H1 (cell line): ENCODE results near the gene P3H2. TPM values are rescaled to one million over a fixed set of nuclear protein-coding genes. Genes with fewer than 3 reads are reported as not detected.
"Not testable (repeated sequence)": the region's sequence is repeated elsewhere in the genome, so short reads cannot be mapped to it uniquely, and the experiment has no call there.

Experiments
- CTCF ChIA-PET: fragments of 300-600 bp; sonication (Branson Sonifier 250); formaldehyde crosslinking; loops from one replicate; lab custom pipeline; 2021; ENCODE audit not compliant: partially characterized antibody; lab: Charles Lee
- POLR2A ChIA-PET: fragments of 300-600 bp; sonication (Branson Sonifier 250); formaldehyde crosslinking; loops from one replicate; lab custom pipeline; 2021; ENCODE audit warnings: inconsistent platforms; ENCODE audit not compliant: partially characterized antibody; lab: Charles Lee
- DNase-seq, 2 experiments: peaks; one replicate each; pipeline versions ENCODE4 v3.0.0 to v3.0.0-alpha.2; 2010 to 2022; ENCODE audit warnings: low spot score in 2 of 2, low read depth in 1 of 2, mixed read lengths in 1 of 2
- FAIRE-seq: peaks from 2 replicates; lab custom pipeline; 2011; peaks lifted over from hg19 to GRCh38; lab: Jason Lieb, UNC
- H2AFZ ChIP-seq: 2 replicates; pipeline ENCODE4 v1.8.1; 2012; ENCODE audit warnings: low read length, inconsistent platforms
- H2AK5ac ChIP-seq: 2 replicates; pipeline ENCODE4 v1.6.1; 2013; ENCODE audit warnings: low read depth, low read length
- H2BK120ac ChIP-seq: replicated peaks from 2 replicates; pipeline ENCODE3; 2013; ENCODE audit warnings: low read depth, low read length, inconsistent platforms
- H2BK12ac ChIP-seq: 2 replicates; pipeline ENCODE4 v1.6.1; 2013; ENCODE audit warnings: low read depth, low read length
- H2BK15ac ChIP-seq: 2 replicates; pipeline ENCODE4 v1.6.1; 2013; ENCODE audit warnings: low read length
- H2BK20ac ChIP-seq: 2 replicates; pipeline ENCODE4 v1.6.1; 2013; ENCODE audit warnings: low read length
- H2BK5ac ChIP-seq: 2 replicates; pipeline ENCODE4 v1.6.1; 2013; ENCODE audit warnings: low read depth, low read length
- H3K14ac ChIP-seq: 2 replicates; pipeline ENCODE4 v1.6.1; 2013; ENCODE audit warnings: inconsistent platforms; ENCODE audit not compliant: insufficient read length
- H3K18ac ChIP-seq: 2 replicates; pipeline ENCODE4 v1.6.1; 2013; ENCODE audit warnings: low read length; ENCODE audit errors: extremely low read depth
- H3K23ac ChIP-seq: 2 replicates; pipeline ENCODE4 v1.6.1; 2013; ENCODE audit warnings: inconsistent platforms; ENCODE audit not compliant: insufficient read length
- H3K23me2 ChIP-seq: 2 replicates; pipeline ENCODE4 v1.6.1; 2013; ENCODE audit warnings: low read depth, low read length
- H3K27ac ChIP-seq: 2 replicates; pipeline ENCODE4 v1.6.1; 2011; ENCODE audit warnings: low read depth, low read length, inconsistent platforms
- H3K27me3 ChIP-seq, 4 experiments: replicated peaks in 1 of 4; 1 replicate in 1 of 4; 2 replicates in 3 of 4; pipeline versions ENCODE4 v1.6.1 to v1.8.1; 2011 to 2013; ENCODE audit warnings: low read length in 3 of 4, mild to moderate bottlenecking in 3 of 4, inconsistent platforms in 2 of 4, mixed read lengths in 2 of 4, moderate library complexity in 1 of 4; ENCODE audit not compliant: control insufficient read depth in 3 of 4, insufficient read depth in 3 of 4; ENCODE audit errors: extremely low read depth in 1 of 4
- H3K36me3 ChIP-seq, 4 experiments: 2 replicates each; pipeline versions ENCODE4 v1.6.1 to v1.8.1; 2011 to 2013; ENCODE audit warnings: mild to moderate bottlenecking in 4 of 4, low read length in 3 of 4, moderate library complexity in 2 of 4, control low read depth in 1 of 4, inconsistent platforms in 1 of 4; ENCODE audit not compliant: insufficient read depth in 4 of 4, control insufficient read depth in 2 of 4
- H3K4ac ChIP-seq: replicated peaks from 2 replicates; pipeline ENCODE3; 2013; ENCODE audit warnings: low read length, low read depth, mixed read lengths, inconsistent platforms; ENCODE audit not compliant: insufficient read length
- H3K4me1 ChIP-seq, 4 experiments: replicated peaks in 1 of 4; 1 replicate in 1 of 4; 2 replicates in 3 of 4; pipeline versions ENCODE4 v1.6.1 to v1.8.1; 2011 to 2013; ENCODE audit warnings: low read length in 3 of 4, inconsistent platforms in 2 of 4, mixed read lengths in 1 of 4; ENCODE audit not compliant: insufficient read depth in 4 of 4, control insufficient read depth in 3 of 4
- H3K4me2 ChIP-seq, 2 experiments: 2 replicates each; pipeline versions ENCODE4 v1.6.1 to v1.8.1; 2011 to 2013; ENCODE audit warnings: low read depth in 2 of 2, low read length in 2 of 2, control low read depth in 1 of 2, inconsistent platforms in 1 of 2, mild to moderate bottlenecking in 1 of 2; ENCODE audit not compliant: insufficient read depth in 1 of 2
- H3K4me3 ChIP-seq, 4 experiments: fragments of 200-600, 300-600 bp in 1 of 4; sonication (generic), shearing (Covaris generic), sonication (Bioruptor Twin) in 1 of 4; 2 replicates each; pipeline versions ENCODE4 v1.5.1 to v1.8.1; 2011 to 2016; ENCODE audit warnings: low read length in 4 of 4, low read depth in 3 of 4, control low read depth in 2 of 4, inconsistent platforms in 2 of 4, mild to moderate bottlenecking in 2 of 4, mixed read lengths in 1 of 4, moderate library complexity in 1 of 4; ENCODE audit not compliant: insufficient read depth in 2 of 4; ENCODE audit errors: extremely low read depth in 1 of 4
- H3K56ac ChIP-seq: replicated peaks from 2 replicates; pipeline ENCODE3; 2013; ENCODE audit warnings: low read depth, mild to moderate bottlenecking, mixed read lengths, low read length, inconsistent platforms; ENCODE audit not compliant: insufficient read length
- H3K79me1 ChIP-seq: 2 replicates; pipeline ENCODE4 v1.6.1; 2013; ENCODE audit warnings: low read depth, low read length, control low read depth
- H3K79me2 ChIP-seq, 2 experiments: 2 replicates each; pipeline versions ENCODE4 v1.6.1 to v1.8.1; 2012 to 2013; ENCODE audit warnings: low read length in 2 of 2, mild to moderate bottlenecking in 2 of 2, inconsistent platforms in 1 of 2; ENCODE audit not compliant: insufficient read depth in 2 of 2, control insufficient read depth in 1 of 2
- H3K9ac ChIP-seq, 4 experiments: replicated peaks in 1 of 4; 1 replicate in 1 of 4; 2 replicates in 3 of 4; pipeline versions ENCODE4 v1.6.1 to v1.8.1; 2011 to 2013; ENCODE audit warnings: low read depth in 3 of 4, low read length in 3 of 4, control low read depth in 2 of 4, mild to moderate bottlenecking in 2 of 4, moderate library complexity in 2 of 4, inconsistent platforms in 1 of 4; ENCODE audit errors: extremely low read depth in 1 of 4
- H3K9me3 ChIP-seq, 2 experiments: 2 replicates each; pipeline versions ENCODE4 v1.6.1 to v1.8.1; 2012 to 2013; ENCODE audit warnings: mild to moderate bottlenecking in 2 of 2, moderate library complexity in 2 of 2, control low read depth in 1 of 2, inconsistent platforms in 1 of 2, low read depth in 1 of 2, low read length in 1 of 2, mixed read lengths in 1 of 2; ENCODE audit not compliant: insufficient read depth in 2 of 2
- H4K20me1 ChIP-seq, 2 experiments: replicated peaks in 1 of 2; 2 replicates each; pipeline versions ENCODE3 to v1.8.1; 2011 to 2013; ENCODE audit warnings: inconsistent platforms in 2 of 2, low read length in 2 of 2, mild to moderate bottlenecking in 1 of 2; ENCODE audit not compliant: insufficient read depth in 2 of 2, control insufficient read depth in 1 of 2
- H4K5ac ChIP-seq: 2 replicates; pipeline ENCODE4 v1.6.1; 2013; ENCODE audit warnings: low read length, low read depth, mixed read lengths, inconsistent platforms; ENCODE audit not compliant: insufficient read length
- H4K8ac ChIP-seq: 2 replicates; pipeline ENCODE4 v1.8.0; 2013; ENCODE audit warnings: mild to moderate bottlenecking, moderate library complexity, low read length, inconsistent platforms; ENCODE audit not compliant: insufficient read depth; ENCODE audit errors: extremely low read depth
- H4K91ac ChIP-seq: replicated peaks from 2 replicates; pipeline ENCODE3; 2013; ENCODE audit warnings: low read length, mixed read lengths, inconsistent platforms; ENCODE audit not compliant: insufficient read length
- CHD2 ChIP-seq: IDR thresholded peaks from 2 replicates; pipeline ENCODE4 v1.6.1; 2012; ENCODE audit warnings: low read length, improper control_type of control experiment
- HDAC2 ChIP-seq, 2 experiments: fragments of 300-600 bp in 1 of 2; sonication (generic) in 1 of 2; IDR thresholded peaks; 2 replicates each; pipeline ENCODE4 v1.6.1; 2011 to 2012; ENCODE audit warnings: low read depth in 2 of 2, low read length in 2 of 2, mild to moderate bottlenecking in 2 of 2, moderate library complexity in 2 of 2, borderline replicate concordance in 1 of 2, inconsistent platforms in 1 of 2
- RBBP5 ChIP-seq: IDR thresholded peaks from 2 replicates; pipeline ENCODE4 v1.7.1; 2012; ENCODE audit warnings: low read depth, mild to moderate bottlenecking, inconsistent platforms, low read length, moderate library complexity, borderline replicate concordance
- SAP30 ChIP-seq: fragments of 300-600 bp; sonication (generic); IDR thresholded peaks from 2 replicates; pipeline ENCODE4 v1.7.1; 2012; ENCODE audit warnings: low read length, moderate library complexity, mild to moderate bottlenecking, inconsistent platforms; ENCODE audit not compliant: insufficient read depth, insufficient replicate concordance
- SP4 ChIP-seq: IDR thresholded peaks from 2 replicates; pipeline ENCODE4 v1.6.1; 2012; ENCODE audit warnings: low read length, inconsistent platforms
- SUZ12 ChIP-seq: fragments of 200-600 bp; sonication (generic); IDR thresholded peaks from 2 replicates; pipeline ENCODE4 v1.6.1; 2012; ENCODE audit warnings: mild to moderate bottlenecking, inconsistent platforms, low read length, moderate library complexity, mixed read lengths
- WGBS, 2 experiments: shearing (Covaris generic) in 1 of 2; methylation state at CpG; one replicate each; pipeline versions ENCODE4 v1.1.6 to v1.1.7; 2013 to 2015; ENCODE audit warnings: low lambda C conversion rate in 2 of 2, mixed read lengths in 2 of 2, inconsistent platforms in 1 of 2, low coverage in 1 of 2, missing lambda C conversion rate in 1 of 2; ENCODE audit not compliant: insufficient replicate concordance in 2 of 2, insufficient coverage in 1 of 2, insufficient read length in 1 of 2; ENCODE audit errors: extremely low coverage in 1 of 2, missing lambda C conversion rate in 1 of 2; 5-methylcytosine and 5-hydroxymethylcytosine counted together
- polyA plus RNA-seq, 7 experiments: library from polyadenylated mRNA; depleted of rRNA in 3 of 7; stranded (reverse) in 5 of 7; unstranded in 2 of 7; fragments of >200 nt in 5 of 7; fragments of 200-250 nt in 2 of 7; gene quantifications; 1 replicate in 5 of 7; 2 replicates in 1 of 7; 4 replicates in 1 of 7; pipeline versions ENCODE4 v1.2.1 to v1.2.3, GENCODE V29; 2011 to 2013; ENCODE audit warnings: missing spikeins in 2 of 7, mixed read lengths in 2 of 7
- total RNA-seq: library from RNA; stranded (reverse); fragmentation: NEBNext Ultra II Directional; extraction: Animal tissue kit (Norgen Biotek cat#: 25700); gene quantifications from 2 replicates; pipeline ENCODE4 v1.2.1, GENCODE V29; 2021
- TF ChIP-seq, protein P1 (sequence below): IDR thresholded peaks from 2 replicates; pipeline ENCODE4 v1.6.1; 2011; ENCODE audit warnings: low read depth, mild to moderate bottlenecking, low read length; ENCODE audit not compliant: insufficient read depth

The P3H2 gene
- total and polyA plus RNA-seq, 2 of the 8 experiments (the other 6 are each of a cell fraction or from before 2014, with no cell fraction given): 40.5 to 60.4 TPM

GRCh38 chr3:189961522-189962161, 159.1 kb downstream of the P3H2 start (continued):
- TF ChIP-seq, protein P1, sequence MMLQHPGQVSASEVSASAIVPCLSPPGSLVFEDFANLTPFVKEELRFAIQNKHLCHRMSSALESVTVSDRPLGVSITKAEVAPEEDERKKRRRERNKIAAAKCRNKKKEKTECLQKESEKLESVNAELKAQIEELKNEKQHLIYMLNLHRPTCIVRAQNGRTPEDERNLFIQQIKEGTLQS: no peak
- TF ChIP-seq SUZ12: no peak
- TF ChIP-seq SP4: no peak
- TF ChIP-seq CHD2: no peak
- TF ChIP-seq HDAC2 (IDR thresholded peaks at IDR 0.05; ENCODE audit: borderline replicate concordance in 1 of 2, low read depth in 2 of 2, low read length in 2 of 2): no peak
- TF ChIP-seq SAP30: no peak
- no peak for TF ChIP-seq RBBP5

- H3K4me3 ChIP-seq, H4K20me1 ChIP-seq, H4K5ac ChIP-seq, H4K8ac ChIP-seq, H3K18ac ChIP-seq, H3K56ac ChIP-seq, H2AFZ ChIP-seq, H2BK120ac ChIP-seq, DNase-seq, H2AK5ac ChIP-seq, H3K23ac ChIP-seq, H3K4ac ChIP-seq, H3K23me2 ChIP-seq, H2BK12ac ChIP-seq, H3K9ac ChIP-seq, H2BK5ac ChIP-seq, H3K79me1 ChIP-seq, H2BK20ac ChIP-seq, H3K4me1 ChIP-seq, FAIRE-seq, H3K14ac ChIP-seq, H2BK15ac ChIP-seq, H3K27me3 ChIP-seq, H3K27ac ChIP-seq, H4K91ac ChIP-seq, H3K9me3 ChIP-seq, H3K4me2 ChIP-seq, H3K79me2 ChIP-seq: not testable (repeated sequence)
- H3K36me3 ChIP-seq: peaks cover 0 to 13% (median 8%) of the 10 kb centered on the region in 4 experiments; a peak in 4 of 8 replicates
- ChIA-PET POLR2A (interaction anchor here (0.7 to 0.9 kb wide), 2 partner anchors 159 to 250 kb away, joined by 3 to 4 read pairs; partner anchors contain the start of gene P3H2), CTCF (interaction anchor here (0.6 to 7.2 kb wide), 81 partner anchors 11 to 690 kb away, joined by 3 to 55 read pairs (median 5); partner anchors contain the start of genes CLDN1, P3H2 and TMEM207)
- whole genome bisulfite sequencing, 2 experiments: 93% methylated on average over 10 of the region's 10 CpGs; no CpG with 5 or more reads in 1 of the 2 experiments
Observed at GRCh38 chr3:189961086-189961485, 159.6 kb downstream of the P3H2 start.
